Nephron progenitor cell (in vitro differentiated cells): ENCODE measurements around the gene PRICKLE1.

Source experiments
- DNase-seq: peaks from one replicate; pipeline ENCODE4 v3.0.0; 2021
- H3K27ac Mint-ChIP-seq: 2 replicates; pipeline ENCODE4 v1.8.0; 2021; ENCODE audit warnings: mild to moderate bottlenecking, moderate library complexity, mixed read lengths
- H3K27me3 Mint-ChIP-seq: 2 replicates; pipeline ENCODE4 v1.8.0; 2021; ENCODE audit warnings: mild to moderate bottlenecking, low read depth, mixed read lengths; ENCODE audit not compliant: poor library complexity
- H3K36me3 Mint-ChIP-seq: 2 replicates; pipeline ENCODE4 v1.8.0; 2021; ENCODE audit warnings: low read depth, mixed read lengths
- H3K4me1 Mint-ChIP-seq: 2 replicates; pipeline ENCODE4 v1.8.0; 2021; ENCODE audit warnings: mixed read lengths
- H3K4me3 Mint-ChIP-seq: 2 replicates; pipeline ENCODE4 v1.8.0; 2021; ENCODE audit warnings: mild to moderate bottlenecking, moderate library complexity, mixed read lengths
- H3K9me3 Mint-ChIP-seq: 2 replicates; pipeline ENCODE4 v1.8.0; 2021; ENCODE audit warnings: mild to moderate bottlenecking, moderate library complexity, mixed read lengths
- CTCF ChIP-seq: fragments of 200-600 bp; sonication (generic); IDR thresholded peaks from 2 replicates; pipeline ENCODE4 v1.5.0; 2021; ENCODE audit warnings: antibody characterized with exemption

The PRICKLE1 gene

GRCh38 chr12:42586268-42586667 is 3.3 kb downstream of the PRICKLE1 start:
- Mint-ChIP-seq H3K27ac (no peak overlapping the region), H3K4me1 (peaks cover 60% of the 10 kb centered on the region), H3K27me3 (peaks cover 9% of the 10 kb centered on the region), H3K4me3 (peak overlapping the region; percentile 14), H3K36me3 (no peaks in the 10 kb centered on the region), H3K9me3 (no peaks in the 10 kb centered on the region)
- TF ChIP-seq CTCF: no peak
- no peak for DNase-seq

DNA sequence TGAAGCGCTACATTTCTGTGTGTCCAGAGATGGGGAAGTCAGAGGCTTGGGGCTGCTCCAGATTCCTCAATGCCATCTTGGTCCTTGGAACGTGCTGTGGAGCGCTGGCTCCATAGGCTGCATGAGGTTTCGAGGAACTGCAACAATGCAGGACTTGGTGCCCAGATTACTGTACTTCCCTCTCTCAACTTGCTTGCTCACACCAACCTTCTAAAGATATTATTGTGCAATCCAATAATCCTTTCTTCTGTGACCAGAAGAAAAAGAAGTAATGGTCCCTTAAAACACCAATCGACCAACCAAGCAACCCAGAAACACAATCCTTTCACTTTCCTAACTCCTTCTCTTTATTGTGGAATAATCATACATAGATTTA is 3.7 kb downstream of the PRICKLE1 start:
- peaks cover 57% of the 10 kb centered on the region for H3K4me1 Mint-ChIP-seq
- H3K36me3 Mint-ChIP-seq: no peaks in the 10 kb centered on the region
- no peak for DNase-seq
- H3K9me3 Mint-ChIP-seq: no peaks in the 10 kb centered on the region
- peak overlapping the region; percentile 14 for H3K4me3 Mint-ChIP-seq
- H3K27ac Mint-ChIP-seq: no peak overlapping the region
- TF ChIP-seq CTCF: no peak
- peaks cover 9% of the 10 kb centered on the region for H3K27me3 Mint-ChIP-seq

- no peak overlapping the region for H3K4me3 Mint-ChIP-seq
- peaks cover 9% of the 10 kb centered on the region for H3K27me3 Mint-ChIP-seq
- no peak for TF ChIP-seq CTCF
- DNase-seq: no peak
- H3K4me1 Mint-ChIP-seq: peaks cover 52% of the 10 kb centered on the region
- H3K27ac Mint-ChIP-seq: no peak overlapping the region
- no peaks in the 10 kb centered on the region for H3K36me3 Mint-ChIP-seq
- H3K9me3 Mint-ChIP-seq: no peaks in the 10 kb centered on the region
Measured at GRCh38 chr12:42585154-42585840, 4.2 kb downstream of the PRICKLE1 start.

DNA sequence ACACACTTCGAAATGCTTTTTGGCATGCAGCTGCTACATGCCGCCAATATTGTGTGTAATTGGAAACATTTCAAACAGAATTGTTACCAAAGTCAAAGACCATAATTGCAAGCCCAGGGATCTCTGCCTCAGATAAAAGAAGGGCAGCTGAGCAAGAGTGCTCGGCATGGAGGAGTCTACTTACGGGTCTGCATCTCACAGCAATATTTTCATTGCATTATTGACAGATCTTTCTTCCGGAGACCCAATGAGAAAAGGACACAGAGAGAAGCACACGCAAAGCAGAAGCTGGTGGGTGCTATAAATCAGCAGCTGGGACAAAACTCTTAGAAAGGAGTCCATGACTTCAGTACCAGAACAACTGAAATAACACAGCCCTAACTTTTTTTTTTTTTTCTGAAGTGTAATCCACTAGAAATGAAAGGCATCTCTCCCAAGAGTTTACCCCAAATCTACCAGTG is 4.9 kb downstream of the PRICKLE1 start:
- Mint-ChIP-seq H3K27ac (no peak overlapping the region), H3K4me1 (peaks cover 51% of the 10 kb centered on the region), H3K27me3 (peaks cover 9% of the 10 kb centered on the region), H3K9me3 (no peaks in the 10 kb centered on the region), H3K36me3 (no peaks in the 10 kb centered on the region), H3K4me3 (peak overlapping the region; percentile 30)
- no peak for DNase-seq
- no peak for TF ChIP-seq CTCF

- H3K27ac Mint-ChIP-seq: no peak overlapping the region
- no peak for DNase-seq
- peaks cover 9% of the 10 kb centered on the region for H3K27me3 Mint-ChIP-seq
- no peak overlapping the region for H3K4me3 Mint-ChIP-seq
- H3K4me1 Mint-ChIP-seq: peaks cover 50% of the 10 kb centered on the region
- H3K9me3 Mint-ChIP-seq: no peaks in the 10 kb centered on the region
- no peak for TF ChIP-seq CTCF
- H3K36me3 Mint-ChIP-seq: no peaks in the 10 kb centered on the region
Measured at GRCh38 chr12:42583016-42583415, 6.5 kb downstream of the PRICKLE1 start.

GRCh38 chr12:42582498-42582897 is 7.0 kb downstream of the PRICKLE1 start:
- peaks cover 9% of the 10 kb centered on the region for H3K27me3 Mint-ChIP-seq
- H3K4me1 Mint-ChIP-seq: peaks cover 47% of the 10 kb centered on the region
- H3K9me3 Mint-ChIP-seq: no peaks in the 10 kb centered on the region
- no peak for DNase-seq
- H3K36me3 Mint-ChIP-seq: no peaks in the 10 kb centered on the region
- no peak for TF ChIP-seq CTCF
- no peak overlapping the region for H3K27ac Mint-ChIP-seq
- no peak overlapping the region for H3K4me3 Mint-ChIP-seq
